Upper lobe of left lung (tissue), 4 donors: Measurements from ENCODE around the gene DLGAP4.

Experiments
- EP300 ChIP-seq, 4 donors: sonication (generic); formaldehyde crosslinking; IDR thresholded peaks; one replicate each; pipeline ENCODE4 v1.5.1; 2017; ENCODE audit warnings: antibody characterized with exemption in 4 of 4, control low read depth in 2 of 4
- POLR2A ChIP-seq, 4 donors: fragments of 450-650 bp; IDR thresholded peaks; one replicate each; pipeline ENCODE4 v1.5.1; 2016 to 2017; ENCODE audit warnings: antibody characterized with exemption in 4 of 4, mild to moderate bottlenecking in 2 of 4
- TF ChIP-seq, protein P1 (sequence below), 6 experiments: fragments of 450-650 bp in 4 of 6; fragments of 200-600 bp in 2 of 6; sonication (generic) in 2 of 6; IDR thresholded peaks; one replicate each; pipeline ENCODE4 v1.5.1; 2016 to 2019; ENCODE audit warnings: antibody characterized with exemption in 6 of 6

GRCh38 chr20:36386236-36386635, 80.1 kb downstream of the DLGAP4 start:
- TF ChIP-seq POLR2A (IDR thresholded peaks at IDR 0.05) (no peak), EP300 (IDR thresholded peaks at IDR 0.05) (no peak)
- TF ChIP-seq, protein P1, sequence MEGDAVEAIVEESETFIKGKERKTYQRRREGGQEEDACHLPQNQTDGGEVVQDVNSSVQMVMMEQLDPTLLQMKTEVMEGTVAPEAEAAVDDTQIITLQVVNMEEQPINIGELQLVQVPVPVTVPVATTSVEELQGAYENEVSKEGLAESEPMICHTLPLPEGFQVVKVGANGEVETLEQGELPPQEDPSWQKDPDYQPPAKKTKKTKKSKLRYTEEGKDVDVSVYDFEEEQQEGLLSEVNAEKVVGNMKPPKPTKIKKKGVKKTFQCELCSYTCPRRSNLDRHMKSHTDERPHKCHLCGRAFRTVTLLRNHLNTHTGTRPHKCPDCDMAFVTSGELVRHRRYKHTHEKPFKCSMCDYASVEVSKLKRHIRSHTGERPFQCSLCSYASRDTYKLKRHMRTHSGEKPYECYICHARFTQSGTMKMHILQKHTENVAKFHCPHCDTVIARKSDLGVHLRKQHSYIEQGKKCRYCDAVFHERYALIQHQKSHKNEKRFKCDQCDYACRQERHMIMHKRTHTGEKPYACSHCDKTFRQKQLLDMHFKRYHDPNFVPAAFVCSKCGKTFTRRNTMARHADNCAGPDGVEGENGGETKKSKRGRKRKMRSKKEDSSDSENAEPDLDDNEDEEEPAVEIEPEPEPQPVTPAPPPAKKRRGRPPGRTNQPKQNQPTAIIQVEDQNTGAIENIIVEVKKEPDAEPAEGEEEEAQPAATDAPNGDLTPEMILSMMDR (IDR thresholded peaks at IDR 0.05): no peak
